Caco-2 (cell line): ENCODE results near the gene MYO9A. TPM values are rescaled to one million over a fixed set of nuclear protein-coding genes. Genes with fewer than 3 reads are reported as not detected.

Experiments
- BruUV-seq: library from RNA; stranded (reverse); fragments of 400-500 nt; replicated peaks from 2 replicates; lab custom pipeline; 2021; lab: Mats Ljungman, UMichigan
- CTCF ChIA-PET: fragments of 300-600 bp; sonication (Branson Sonifier 250); formaldehyde crosslinking; loops from one replicate; lab custom pipeline; 2022; ENCODE audit warnings: antibody characterized with exemption; lab: Charles Lee
- POLR2A ChIA-PET: fragments of 300-600 bp; sonication (Branson Sonifier 250); formaldehyde crosslinking; loops from one replicate; lab custom pipeline; 2022; ENCODE audit warnings: antibody characterized with exemption; lab: Charles Lee
- DNase-seq, 2 experiments: peaks; one replicate each; pipeline versions ENCODE4 v3.0.0 to v3.0.0-alpha.2; 2020 to 2022
- H3K27me3 ChIP-seq: replicated peaks from 2 replicates; pipeline ENCODE4 v1.6.0; 2011; ENCODE audit warnings: low read length; ENCODE audit not compliant: control insufficient read depth, insufficient read depth
- H3K36me3 ChIP-seq: 2 replicates; pipeline ENCODE4 v1.5.1; 2011; ENCODE audit warnings: low read length; ENCODE audit not compliant: control insufficient read depth, insufficient read depth
- H3K4me1 ChIP-seq: fragments of 250-450 bp; sonication (Bioruptor Pico); 2 replicates; pipeline ENCODE4 v1.5.1; 2020; ENCODE audit warnings: mild to moderate bottlenecking
- H3K4me3 ChIP-seq: 2 replicates; pipeline ENCODE4 v1.5.1; 2011; ENCODE audit warnings: low read depth, mild to moderate bottlenecking, control low read depth, low read length
- H3K9me3 ChIP-seq: fragments of 250-450 bp; sonication (Bioruptor Pico); 2 replicates; pipeline ENCODE4 v1.5.1; 2020; ENCODE audit warnings: mild to moderate bottlenecking, moderate library complexity
- H3K27ac Mint-ChIP-seq: one replicate; pipeline ENCODE4 v1.8.0; 2022; ENCODE audit warnings: mixed read lengths; ENCODE audit not compliant: unreplicated experiment
- H3K27me3 Mint-ChIP-seq: one replicate; pipeline ENCODE4 v1.8.0; 2022; ENCODE audit warnings: mixed read lengths; ENCODE audit not compliant: insufficient read depth, unreplicated experiment
- H3K36me3 Mint-ChIP-seq: one replicate; pipeline ENCODE4 v1.8.0; 2022; ENCODE audit warnings: mild to moderate bottlenecking, mixed read lengths; ENCODE audit not compliant: insufficient read depth, unreplicated experiment
- H3K4me1 Mint-ChIP-seq: one replicate; pipeline ENCODE4 v1.8.0; 2022; ENCODE audit warnings: low read depth, mixed read lengths; ENCODE audit not compliant: unreplicated experiment
- H3K4me3 Mint-ChIP-seq: one replicate; pipeline ENCODE4 v1.8.0; 2022; ENCODE audit warnings: mild to moderate bottlenecking, moderate library complexity, mixed read lengths; ENCODE audit not compliant: unreplicated experiment
- H3K9me3 Mint-ChIP-seq: one replicate; pipeline ENCODE4 v1.8.0; 2022; ENCODE audit warnings: mixed read lengths; ENCODE audit not compliant: unreplicated experiment
- intact Hi-C: fragments of 100-400 bp; cut with micrococcal nuclease; formaldehyde crosslinking; loops from one replicate; pipeline ENCODE4 v1.10.0; 2022; ENCODE audit not compliant: unreplicated experiment
- total RNA-seq: library from RNA; stranded (reverse); gene quantifications from 2 replicates; pipeline ENCODE4 v1.2.3, GENCODE V29; 2022
- TF ChIP-seq, protein P1 (sequence below), 2 experiments: fragments of 200-600 bp in 1 of 2; IDR thresholded peaks; 1 replicate in 1 of 2; 2 replicates in 1 of 2; pipeline versions ENCODE4 v1.5.1 to v1.8.0; 2011 to 2022; ENCODE audit warnings: antibody characterized with exemption in 1 of 2, control low read depth in 1 of 2, inconsistent platforms in 1 of 2, low read depth in 1 of 2, low read length in 1 of 2, mild to moderate bottlenecking in 1 of 2, moderate library complexity in 1 of 2; ENCODE audit not compliant: insufficient read depth in 1 of 2, severe bottlenecking in 1 of 2, unreplicated experiment in 1 of 2

The MYO9A gene
- total RNA-seq, 1 experiment from 2014 or later, result 71.9 TPM

DNA sequence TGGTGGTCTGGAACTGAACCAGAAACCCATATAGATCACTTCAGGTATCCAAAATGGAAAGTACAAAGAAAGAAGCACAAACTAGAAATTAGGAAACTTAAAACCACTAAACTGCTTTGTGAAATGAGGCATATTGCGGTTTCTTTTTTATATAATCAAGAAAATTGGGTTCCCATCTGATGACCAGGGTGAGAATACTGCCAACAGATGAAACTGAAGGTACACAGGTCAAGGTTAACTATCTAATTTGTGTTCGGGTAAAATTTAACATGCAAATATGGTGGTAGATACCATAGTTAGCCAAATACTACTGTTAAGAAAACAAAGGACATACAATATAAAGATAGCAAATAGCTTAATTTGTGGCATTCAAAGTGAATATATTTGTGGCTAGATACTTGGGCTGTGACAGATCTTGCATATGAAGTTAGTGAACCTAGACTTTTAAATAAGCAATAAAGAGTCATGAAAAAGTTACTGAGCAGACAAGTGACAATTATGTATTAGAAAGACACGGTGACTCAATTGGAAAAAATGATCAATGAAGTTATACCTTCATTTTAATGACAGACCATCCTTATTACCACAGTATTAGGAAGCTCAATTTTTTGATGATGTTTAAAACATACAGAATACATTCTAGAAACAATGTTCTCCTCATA lies 180.2 kb downstream of the MYO9A start:
- H3K27me3 Mint-ChIP-seq, result no peaks in the 10 kb centered on the region
- POLR2A ChIA-PET, result no interaction called here
- no peaks in the 10 kb centered on the region for H3K9me3 Mint-ChIP-seq
- H3K4me1 ChIP-seq, result no peaks in the 10 kb centered on the region
- H3K36me3 ChIP-seq, result no peaks in the 10 kb centered on the region
- peaks cover 13% of the 10 kb centered on the region for H3K36me3 Mint-ChIP-seq
- TF ChIP-seq, protein P1, sequence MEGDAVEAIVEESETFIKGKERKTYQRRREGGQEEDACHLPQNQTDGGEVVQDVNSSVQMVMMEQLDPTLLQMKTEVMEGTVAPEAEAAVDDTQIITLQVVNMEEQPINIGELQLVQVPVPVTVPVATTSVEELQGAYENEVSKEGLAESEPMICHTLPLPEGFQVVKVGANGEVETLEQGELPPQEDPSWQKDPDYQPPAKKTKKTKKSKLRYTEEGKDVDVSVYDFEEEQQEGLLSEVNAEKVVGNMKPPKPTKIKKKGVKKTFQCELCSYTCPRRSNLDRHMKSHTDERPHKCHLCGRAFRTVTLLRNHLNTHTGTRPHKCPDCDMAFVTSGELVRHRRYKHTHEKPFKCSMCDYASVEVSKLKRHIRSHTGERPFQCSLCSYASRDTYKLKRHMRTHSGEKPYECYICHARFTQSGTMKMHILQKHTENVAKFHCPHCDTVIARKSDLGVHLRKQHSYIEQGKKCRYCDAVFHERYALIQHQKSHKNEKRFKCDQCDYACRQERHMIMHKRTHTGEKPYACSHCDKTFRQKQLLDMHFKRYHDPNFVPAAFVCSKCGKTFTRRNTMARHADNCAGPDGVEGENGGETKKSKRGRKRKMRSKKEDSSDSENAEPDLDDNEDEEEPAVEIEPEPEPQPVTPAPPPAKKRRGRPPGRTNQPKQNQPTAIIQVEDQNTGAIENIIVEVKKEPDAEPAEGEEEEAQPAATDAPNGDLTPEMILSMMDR (IDR thresholded peaks at IDR 0.05; ENCODE audit: insufficient read depth in 1 of 2, low read depth in 1 of 2, low read length in 1 of 2, severe bottlenecking in 1 of 2, unreplicated experiment in 1 of 2), result no peak
- BruUV-seq, result no TSS peak
- H3K4me3 ChIP-seq, result no peak overlapping the region
- H3K9me3 ChIP-seq, result no peaks in the 10 kb centered on the region; the same call in 1 of the 2 replicates
- no peak overlapping the region for H3K4me3 Mint-ChIP-seq
- H3K4me1 Mint-ChIP-seq, result no peaks in the 10 kb centered on the region
- CTCF ChIA-PET, result no interaction called here
- no peak overlapping the region for H3K27ac Mint-ChIP-seq
- no peak for DNase-seq
- no peaks in the 10 kb centered on the region for H3K27me3 ChIP-seq
- intact Hi-C loops, result no loop called here

DNA sequence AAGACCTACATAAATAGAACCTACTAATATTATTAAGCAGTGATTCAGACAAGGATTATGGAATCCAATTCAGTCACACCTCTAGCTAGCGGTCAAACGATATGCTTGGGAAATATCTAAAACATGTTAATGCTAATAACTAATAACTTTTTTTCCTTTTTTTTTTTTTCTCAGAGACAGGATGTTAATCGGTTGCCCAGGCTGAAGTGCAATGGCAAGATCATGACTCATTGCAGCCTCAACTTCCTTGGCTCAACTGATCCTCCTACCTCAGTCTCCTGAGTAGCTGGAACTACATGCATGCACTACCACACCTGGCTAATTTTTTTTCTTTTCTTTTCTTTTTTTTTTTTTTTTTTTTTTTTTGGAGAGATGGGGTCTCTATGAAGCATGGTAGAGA lies 183.5 kb downstream of the MYO9A start:
- POLR2A ChIA-PET, result interaction anchor here (0.6 to 0.7 kb wide), 2 partner anchors 27 to 1366 kb away, joined by 3 to 4 read pairs; no protein-coding TSS in a partner anchor
- H3K36me3 ChIP-seq, result no peaks in the 10 kb centered on the region
- BruUV-seq, result no TSS peak

DNA sequence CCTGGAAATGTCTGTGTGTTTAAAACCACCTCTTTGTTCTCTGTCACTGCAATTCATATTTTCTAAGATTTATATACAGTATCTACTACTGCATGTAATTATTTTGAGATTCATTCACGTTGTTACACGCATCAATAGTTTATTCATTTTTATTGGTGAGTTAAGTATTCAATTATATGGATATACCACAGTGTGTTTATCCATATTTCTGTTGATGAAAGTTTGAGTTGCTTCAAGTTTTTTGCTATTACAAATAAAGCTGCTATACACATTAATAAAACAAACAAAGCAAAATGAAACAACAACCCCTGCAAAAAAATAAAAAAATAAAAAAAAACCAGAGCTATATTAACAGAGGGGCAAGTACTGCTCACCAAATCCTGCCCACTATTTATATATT lies 185.3 kb downstream of the MYO9A start:
- H3K36me3 Mint-ChIP-seq, result peaks cover 29% of the 10 kb centered on the region
- CTCF ChIA-PET, result no interaction called here
- TF ChIP-seq, protein P1 (IDR thresholded peaks at IDR 0.05; ENCODE audit: insufficient read depth in 1 of 2, low read depth in 1 of 2, low read length in 1 of 2, severe bottlenecking in 1 of 2, unreplicated experiment in 1 of 2), result no peak

More for the DNA sequence above, 183.5 kb downstream of the MYO9A start:
- H3K4me1 Mint-ChIP-seq, result no peaks in the 10 kb centered on the region
- CTCF ChIA-PET, result no interaction called here
- DNase-seq, result no peak
- no peaks in the 10 kb centered on the region for H3K4me1 ChIP-seq
- TF ChIP-seq, protein P1 (IDR thresholded peaks at IDR 0.05; ENCODE audit: insufficient read depth in 1 of 2, low read depth in 1 of 2, low read length in 1 of 2, severe bottlenecking in 1 of 2, unreplicated experiment in 1 of 2), result no peak
- no peaks in the 10 kb centered on the region; the same call in 1 of the 2 replicates for H3K9me3 ChIP-seq
- H3K9me3 Mint-ChIP-seq, result no peaks in the 10 kb centered on the region
- no peak overlapping the region for H3K27ac Mint-ChIP-seq
- intact Hi-C loops, result no loop called here
- H3K27me3 Mint-ChIP-seq, result no peaks in the 10 kb centered on the region
- no peaks in the 10 kb centered on the region for H3K27me3 ChIP-seq
- H3K4me3 ChIP-seq, result no peak overlapping the region
- peaks cover 29% of the 10 kb centered on the region for H3K36me3 Mint-ChIP-seq
- no peak overlapping the region for H3K4me3 Mint-ChIP-seq

More for the DNA sequence above, 185.3 kb downstream of the MYO9A start:
- no peak overlapping the region for H3K4me3 Mint-ChIP-seq
- BruUV-seq, result no TSS peak
- Histone ChIP-seq H3K36me3 (no peaks in the 10 kb centered on the region), H3K27me3 (no peaks in the 10 kb centered on the region), H3K4me1 (no peaks in the 10 kb centered on the region), H3K4me3 (no peak overlapping the region), H3K9me3 (no peaks in the 10 kb centered on the region; the same call in 1 of the 2 replicates)
- no peak overlapping the region for H3K27ac Mint-ChIP-seq
- POLR2A ChIA-PET, result no interaction called here
- intact Hi-C loops, result no loop called here
- H3K9me3 Mint-ChIP-seq, result no peaks in the 10 kb centered on the region
- DNase-seq, result no peak
- H3K4me1 Mint-ChIP-seq, result no peaks in the 10 kb centered on the region
- H3K27me3 Mint-ChIP-seq, result no peaks in the 10 kb centered on the region
